Heart right ventricle (tissue), 16 donors: ENCODE measurements around the gene CFTR. TPM values are rescaled to one million over a fixed set of nuclear protein-coding genes. Genes with fewer than 3 reads are reported as not detected.

Source experiments
- ATAC-seq, 8 donors: fragments of 200-7000 bp; cut with Tn5 transposase; one replicate each; pipeline ENCODE4 v1.9.1; 2020; ENCODE audit warnings: mild to moderate bottlenecking in 8 of 8, moderate library complexity in 8 of 8, moderate number of reproducible peaks in 1 of 8
- DNase-seq, 2 donors: peaks; one replicate each; pipeline ENCODE4 v3.0.0-alpha.2; 2020
- H3K27ac ChIP-seq, 10 donors: fragments of 200-600 bp; sonication (generic) in 2 of 10; one replicate each; pipeline versions ENCODE4 v1.5.0 to v1.8.0; 2020 to 2022; ENCODE audit warnings: mild to moderate bottlenecking in 3 of 10
- H3K27me3 ChIP-seq, 7 donors: fragments of 200-600 bp; one replicate each; pipeline ENCODE4 v1.8.0; 2021 to 2022; ENCODE audit warnings: mild to moderate bottlenecking in 2 of 7
- H3K36me3 ChIP-seq, 9 donors: fragments of 200-600 bp; sonication (generic) in 1 of 9; one replicate each; pipeline versions ENCODE4 v1.5.0 to v1.8.0; 2020 to 2022; ENCODE audit warnings: mild to moderate bottlenecking in 2 of 9
- H3K4me1 ChIP-seq, 9 donors: fragments of 200-600 bp; sonication (generic) in 1 of 9; one replicate each; pipeline versions ENCODE4 v1.5.0 to v1.8.0; 2020 to 2022; ENCODE audit warnings: mild to moderate bottlenecking in 4 of 9
- H3K4me3 ChIP-seq, 10 donors: fragments of 200-600 bp; sonication (generic) in 2 of 10; one replicate each; pipeline versions ENCODE4 v1.5.0 to v1.8.0; 2020 to 2022; ENCODE audit warnings: mild to moderate bottlenecking in 7 of 10, moderate library complexity in 2 of 10
- H3K9me3 ChIP-seq, 11 donors: fragments of 200-600 bp in 10 of 11; sonication (generic) in 2 of 11; one replicate each; pipeline versions ENCODE4 v1.5.0 to v1.8.0; 2013 to 2022; ENCODE audit warnings: mild to moderate bottlenecking in 2 of 11, control low read depth in 1 of 11, moderate library complexity in 1 of 11
- WGBS, 2 donors: extraction: QIAGEN DNeasy Blood & Tissue Kit; methylation state at CpG; one replicate each; pipeline ENCODE4 v1.1.7; 2013; ENCODE audit warnings: inconsistent platforms in 1 of 2; 5-methylcytosine and 5-hydroxymethylcytosine counted together
- intact Hi-C, 10 donors: fragments of 100-400 bp; cut with DNase I; formaldehyde crosslinking; loops; one replicate each; pipeline versions ENCODE4 v1.11.1 to v1.14.2; 2022
- polyA plus RNA-seq, 2 donors: library from polyadenylated mRNA; stranded (reverse); fragments of 200-250 nt; gene quantifications; one replicate each; pipeline ENCODE4 v1.2.3, GENCODE V29; 2013
- total RNA-seq, 10 donors: library from RNA; stranded (reverse); fragmentation: NEBNext Ultra II Directional in 3 of 10; extraction: Animal tissue kit (Norgen Biotek cat#: 25700) in 3 of 10; gene quantifications; one replicate each; pipeline versions ENCODE4 v1.2.1 to v1.2.4, GENCODE V29; 2021 to 2023
- TF ChIP-seq, protein P1 (sequence below), 9 donors: fragments of 200-600 bp; sonication (generic) in 2 of 9; IDR thresholded peaks; one replicate each; pipeline versions ENCODE4 v1.5.0 to v1.8.0; 2021 to 2022; ENCODE audit warnings: antibody characterized with exemption in 9 of 9, mild to moderate bottlenecking in 5 of 9, moderate library complexity in 1 of 9
- donor health status: Arrhythmogenic right ventricular cardiomyopathy.
- donor health status: ischemic (EF 13 %, LVEDD 7.1; RV severe dilation, severe dysfunction).
- donor health status: healthy with polysubstance abuse.
- donor health status: DM: no; HTN: yes; CAD: no.
- donor health status: DM: no; HTN: no; CAD: no.
- donor health status: ischemic (EF 25% LVEDD 6.9; RV normal size, moderate dysfunction).
- donor health status: ischemic (EF 25% LVEDD 5.7; RV mildly dilated, moderate dysfunction).
- donor health status: healthy.
- donor health status: DM: yes; HTN: yes; CAD: no.
- donor health status: Ischemic cardiomyopathy.
- donor health status: ischemic (EF 35%, LVEDD 5.7; RV mildly dilated, moderate dysfunction).
- donor health status: nonischemic (EF 11% LVEDD 7.7; RV severe dilation, severe dysfunction).
- donor health status: DM: yes; HTN: yes; CAD: no.
- donor health status: PGD.
- donor health status: ischemic (EF 29% LVEDD 5.4; RV normal size, mild dysfunction).
- donor health status: nonischemic (EF 23%, LVEDD 6.1; RV moderate dilation, normal function).

CFTR gene
- total and polyA plus RNA-seq, 12 donors = 0.06 to 0.95 (median 0.25) TPM; not detected in 2

DNA sequence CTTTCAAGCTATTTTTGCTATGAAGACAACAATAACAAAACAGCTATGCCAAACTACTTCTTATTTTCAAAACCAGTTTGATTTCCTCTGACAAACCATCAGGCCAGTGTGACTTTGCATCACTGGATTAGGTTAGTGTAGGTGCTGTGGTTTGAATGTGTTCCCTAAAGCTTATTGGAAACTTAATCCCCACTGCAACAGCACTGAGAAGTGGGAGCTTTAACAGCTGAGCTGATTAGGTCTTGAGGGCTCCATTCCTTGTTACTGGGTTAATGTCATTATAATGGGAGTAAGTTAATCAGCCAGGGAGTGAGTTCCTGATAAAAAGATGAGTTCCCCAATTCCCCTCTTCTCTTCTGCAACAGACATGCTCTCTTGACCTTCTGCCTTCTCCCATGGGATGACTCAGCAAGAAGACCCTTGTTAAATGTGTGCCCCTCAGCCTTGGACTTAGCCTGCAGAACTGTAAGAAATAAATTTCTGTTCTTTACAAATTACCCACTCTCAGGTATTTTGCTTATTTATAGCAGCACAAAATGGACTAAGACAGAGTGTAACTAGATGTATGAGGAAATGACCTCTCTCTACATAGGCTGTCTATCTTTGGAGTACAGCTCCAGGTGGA is 206.6 kb downstream of the CFTR start:
- TF ChIP-seq, protein P1, sequence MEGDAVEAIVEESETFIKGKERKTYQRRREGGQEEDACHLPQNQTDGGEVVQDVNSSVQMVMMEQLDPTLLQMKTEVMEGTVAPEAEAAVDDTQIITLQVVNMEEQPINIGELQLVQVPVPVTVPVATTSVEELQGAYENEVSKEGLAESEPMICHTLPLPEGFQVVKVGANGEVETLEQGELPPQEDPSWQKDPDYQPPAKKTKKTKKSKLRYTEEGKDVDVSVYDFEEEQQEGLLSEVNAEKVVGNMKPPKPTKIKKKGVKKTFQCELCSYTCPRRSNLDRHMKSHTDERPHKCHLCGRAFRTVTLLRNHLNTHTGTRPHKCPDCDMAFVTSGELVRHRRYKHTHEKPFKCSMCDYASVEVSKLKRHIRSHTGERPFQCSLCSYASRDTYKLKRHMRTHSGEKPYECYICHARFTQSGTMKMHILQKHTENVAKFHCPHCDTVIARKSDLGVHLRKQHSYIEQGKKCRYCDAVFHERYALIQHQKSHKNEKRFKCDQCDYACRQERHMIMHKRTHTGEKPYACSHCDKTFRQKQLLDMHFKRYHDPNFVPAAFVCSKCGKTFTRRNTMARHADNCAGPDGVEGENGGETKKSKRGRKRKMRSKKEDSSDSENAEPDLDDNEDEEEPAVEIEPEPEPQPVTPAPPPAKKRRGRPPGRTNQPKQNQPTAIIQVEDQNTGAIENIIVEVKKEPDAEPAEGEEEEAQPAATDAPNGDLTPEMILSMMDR (IDR thresholded peaks at IDR 0.05) = no peak
- Histone ChIP-seq H3K27ac (no peak overlapping the region), H3K4me1 (no peaks in the 10 kb centered on the region), H3K27me3 (peaks cover 0 to 19% (median 0%) of the 10 kb centered on the region in 7 donors), H3K9me3 (no peaks in the 10 kb centered on the region), H3K36me3 (no peaks in the 10 kb centered on the region), H3K4me3 (no peak overlapping the region)
- intact Hi-C loops = no loop called here
- no peak for DNase-seq
- no peak for ATAC-seq

DNA sequence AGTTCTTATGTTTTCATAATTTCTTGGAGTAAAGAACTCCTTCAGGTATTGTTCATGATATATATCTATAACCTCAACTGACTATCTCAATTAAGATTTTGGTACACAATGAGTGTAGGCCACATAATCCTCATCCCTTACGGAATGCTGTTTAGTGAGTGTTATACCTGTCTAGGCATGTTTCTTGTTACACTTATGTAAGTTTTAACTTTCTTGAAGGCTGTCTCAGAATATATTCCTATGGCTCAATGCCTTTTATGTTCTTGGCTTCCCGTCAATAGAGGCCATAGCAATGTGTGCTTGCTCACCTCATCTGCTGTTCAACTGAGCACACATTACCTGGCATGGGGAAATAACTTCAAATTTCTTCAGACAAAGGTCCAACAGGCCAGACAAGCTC is 208.3 kb downstream of the CFTR start:
- DNase-seq = no peak
- WGBS, 2 donors = 89 to 96% methylated on average over 2 of the region's 2 CpGs
- intact Hi-C loops = no loop called here
- no peaks in the 10 kb centered on the region for H3K4me1 ChIP-seq
- H3K27ac ChIP-seq = no peak overlapping the region
- H3K9me3 ChIP-seq = no peaks in the 10 kb centered on the region
- TF ChIP-seq, protein P1 (IDR thresholded peaks at IDR 0.05) = no peak
- no peak for ATAC-seq
- peaks cover 0 to 5% (median 0%) of the 10 kb centered on the region in 7 donors for H3K27me3 ChIP-seq
- H3K36me3 ChIP-seq = no peaks in the 10 kb centered on the region
- H3K4me3 ChIP-seq = no peak overlapping the region

DNA sequence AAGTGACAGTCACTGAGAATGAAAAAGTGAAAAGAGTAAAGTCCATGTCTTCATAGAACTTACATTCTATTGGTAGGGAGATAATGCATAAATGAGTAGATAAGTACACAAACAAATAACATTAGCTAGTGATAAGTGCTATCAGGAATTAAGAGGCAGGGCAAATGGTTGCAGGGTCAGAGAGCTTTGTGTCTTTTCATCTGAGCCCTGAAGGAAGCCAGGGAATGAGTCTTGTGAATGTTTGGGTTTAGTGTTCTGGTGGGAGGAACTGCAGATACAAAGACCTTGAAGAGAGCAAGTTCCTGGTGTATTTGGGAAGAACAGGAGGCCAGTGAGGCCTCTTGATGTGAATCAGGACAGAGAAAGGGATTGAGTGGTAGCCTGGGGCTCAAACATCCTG is 209.6 kb downstream of the CFTR start:
- no peaks in the 10 kb centered on the region for H3K36me3 ChIP-seq
- H3K9me3 ChIP-seq = no peaks in the 10 kb centered on the region
- TF ChIP-seq, protein P1 (IDR thresholded peaks at IDR 0.05) = no peak
- ATAC-seq (no peak), DNase-seq (no peak)
- H3K4me1 ChIP-seq = no peaks in the 10 kb centered on the region
- H3K27ac ChIP-seq = no peak overlapping the region
- intact Hi-C loops = no loop called here
- no peak overlapping the region for H3K4me3 ChIP-seq
- peaks cover 0 to 5% (median 0%) of the 10 kb centered on the region in 7 donors for H3K27me3 ChIP-seq

DNA sequence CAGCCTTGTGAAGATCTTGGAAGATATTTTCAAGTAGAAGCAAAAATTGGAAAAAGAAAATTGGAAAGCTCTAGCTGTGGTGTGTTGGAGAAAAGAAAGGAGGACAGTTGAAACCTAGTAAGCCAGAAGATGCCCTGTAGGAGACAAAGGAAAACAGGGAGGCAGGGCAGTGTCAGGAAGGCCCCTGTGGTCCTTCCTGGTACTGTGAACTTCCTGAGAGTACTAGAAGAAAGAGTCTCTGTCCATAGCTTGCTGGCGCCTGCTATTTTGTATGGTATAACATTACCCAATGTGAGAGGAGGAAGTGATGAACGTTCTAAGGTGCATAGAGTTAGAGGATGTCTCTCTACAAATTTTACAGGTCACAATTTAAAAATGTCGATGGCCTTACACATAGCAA is 210.3 kb downstream of the CFTR start:
- H3K36me3 ChIP-seq = no peaks in the 10 kb centered on the region
- DNase-seq = no peak
- no peak for ATAC-seq
- no peaks in the 10 kb centered on the region for H3K4me1 ChIP-seq
- no peak overlapping the region for H3K27ac ChIP-seq
- intact Hi-C loops = no loop called here
- no peak overlapping the region for H3K4me3 ChIP-seq
- 86 to 89% methylated on average over 3 of the region's 3 CpGs for WGBS, 2 donors
- TF ChIP-seq, protein P1 (IDR thresholded peaks at IDR 0.05) = no peak
- no peaks in the 10 kb centered on the region for H3K9me3 ChIP-seq
- H3K27me3 ChIP-seq = peaks cover 0 to 2% (median 0%) of the 10 kb centered on the region in 7 donors
